Measurements from ENCODE around the gene MSH6. TPM values are rescaled to one million over a fixed set of nuclear protein-coding genes. Genes with fewer than 3 reads are reported as not detected.

Gene MSH6
- total RNA-seq, 1 experiment from 2014 or later: 108 TPM

DNA sequence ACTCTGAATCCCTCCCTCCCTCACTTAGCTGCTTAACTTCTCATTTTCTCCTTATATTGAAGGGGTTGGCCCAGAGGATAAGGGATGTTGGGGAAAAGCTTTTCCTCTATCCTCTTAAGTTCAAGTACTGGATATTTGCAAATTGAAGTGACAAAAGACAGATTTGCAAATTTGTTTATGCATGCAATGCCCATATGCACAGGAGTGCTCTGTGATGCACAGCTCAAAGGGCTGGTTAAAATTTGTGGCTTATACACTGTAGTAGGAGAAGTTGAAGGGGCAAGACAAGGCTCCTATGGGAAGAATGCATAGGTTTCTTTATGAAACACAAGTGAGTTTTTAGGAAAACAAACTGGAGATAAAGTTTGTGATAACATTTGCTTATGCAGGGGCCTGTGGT lies 8.4 kb upstream of the MSH6 start:
- TF ChIP-seq CTCF (IDR thresholded peaks at IDR 0.05; ENCODE audit: insufficient read depth in 1 of 2, low read depth in 1 of 2, low read length in 1 of 2, severe bottlenecking in 1 of 2, unreplicated experiment in 1 of 2): no peak
- DNase-seq: no peak
- CTCF ChIA-PET: no interaction called here
- peaks cover 10% of the 10 kb centered on the region for H3K9me3 Mint-ChIP-seq (ENCODE audit: unreplicated experiment)
- no peaks in the 10 kb centered on the region for H3K27me3 ChIP-seq (replicated peaks; ENCODE audit: control insufficient read depth, insufficient read depth, low read length)
- H3K9me3 ChIP-seq: peaks cover 7% of the 10 kb centered on the region
- H3K4me1 Mint-ChIP-seq (ENCODE audit: low read depth, unreplicated experiment): no peaks in the 10 kb centered on the region
- H3K27ac Mint-ChIP-seq (ENCODE audit: unreplicated experiment): no peak overlapping the region
- H3K4me3 ChIP-seq (ENCODE audit: low read depth, low read length): no peak overlapping the region
- H3K4me3 Mint-ChIP-seq (ENCODE audit: unreplicated experiment): no peak overlapping the region
- intact Hi-C loops (cut with micrococcal nuclease; ENCODE audit: unreplicated experiment): no loop called here
- no TSS peak for BruUV-seq (replicated peaks)
- peaks cover 9% of the 10 kb centered on the region for H3K4me1 ChIP-seq
- no peaks in the 10 kb centered on the region for H3K36me3 ChIP-seq (ENCODE audit: control insufficient read depth, insufficient read depth, low read length)
- H3K27me3 Mint-ChIP-seq (ENCODE audit: insufficient read depth, unreplicated experiment): no peaks in the 10 kb centered on the region
- POLR2A ChIA-PET: no interaction called here
- no peaks in the 10 kb centered on the region for H3K36me3 Mint-ChIP-seq (ENCODE audit: insufficient read depth, unreplicated experiment)

- POLR2A ChIA-PET: no interaction called here
- Mint-ChIP-seq H3K4me3 (ENCODE audit: unreplicated experiment) (peak overlapping the region; percentile 19), H3K27ac (ENCODE audit: unreplicated experiment) (no peak overlapping the region)
These were observed 5.5 kb upstream of the MSH6 start for GRCh38 chr2:47777277-47777937.

GRCh38 chr2:47778698-47779425 lies 4.1 kb upstream of the MSH6 start:
- TF ChIP-seq CTCF (IDR thresholded peaks at IDR 0.05; ENCODE audit: insufficient read depth in 1 of 2, low read depth in 1 of 2, low read length in 1 of 2, severe bottlenecking in 1 of 2, unreplicated experiment in 1 of 2): no peak
- Mint-ChIP-seq H3K27ac (ENCODE audit: unreplicated experiment) (no peak overlapping the region), H3K4me3 (ENCODE audit: unreplicated experiment) (no peak overlapping the region), H3K4me1 (ENCODE audit: low read depth, unreplicated experiment) (no peaks in the 10 kb centered on the region), H3K9me3 (ENCODE audit: unreplicated experiment) (no peaks in the 10 kb centered on the region), H3K27me3 (ENCODE audit: insufficient read depth, unreplicated experiment) (no peaks in the 10 kb centered on the region), H3K36me3 (ENCODE audit: insufficient read depth, unreplicated experiment) (peaks cover 9% of the 10 kb centered on the region)
- intact Hi-C loops (cut with micrococcal nuclease; ENCODE audit: unreplicated experiment): no loop called here
- no peak for DNase-seq
- Histone ChIP-seq H3K4me3 (ENCODE audit: low read depth, low read length) (no peak overlapping the region), H3K9me3 (no peaks in the 10 kb centered on the region), H3K4me1 (peaks cover 13% of the 10 kb centered on the region), H3K36me3 (ENCODE audit: control insufficient read depth, insufficient read depth, low read length) (no peaks in the 10 kb centered on the region), H3K27me3 (replicated peaks; ENCODE audit: control insufficient read depth, insufficient read depth, low read length) (no peaks in the 10 kb centered on the region)
- BruUV-seq (replicated peaks): no TSS peak
- ChIA-PET POLR2A (interaction anchor here (0.5 kb wide), 1 partner anchor 9 kb away, joined by 3 read pairs; no protein-coding TSS in a partner anchor), CTCF (no interaction called here)

More at GRCh38 chr2:47777277-47777937, 5.5 kb upstream of the MSH6 start:
- no TSS peak for BruUV-seq (replicated peaks)
- H3K36me3 ChIP-seq (ENCODE audit: control insufficient read depth, insufficient read depth, low read length): no peaks in the 10 kb centered on the region
- Mint-ChIP-seq H3K36me3 (ENCODE audit: insufficient read depth, unreplicated experiment) (no peaks in the 10 kb centered on the region), H3K27me3 (ENCODE audit: insufficient read depth, unreplicated experiment) (no peaks in the 10 kb centered on the region), H3K4me1 (ENCODE audit: low read depth, unreplicated experiment) (no peaks in the 10 kb centered on the region), H3K9me3 (ENCODE audit: unreplicated experiment) (no peaks in the 10 kb centered on the region)
- H3K27me3 ChIP-seq (replicated peaks; ENCODE audit: control insufficient read depth, insufficient read depth, low read length): no peaks in the 10 kb centered on the region
- peaks cover 13% of the 10 kb centered on the region for H3K4me1 ChIP-seq
- H3K9me3 ChIP-seq: no peaks in the 10 kb centered on the region
- intact Hi-C loops (cut with micrococcal nuclease; ENCODE audit: unreplicated experiment): no loop called here
- no peak for TF ChIP-seq CTCF (IDR thresholded peaks at IDR 0.05; ENCODE audit: insufficient read depth in 1 of 2, low read depth in 1 of 2, low read length in 1 of 2, severe bottlenecking in 1 of 2, unreplicated experiment in 1 of 2)
- H3K4me3 ChIP-seq (ENCODE audit: low read depth, low read length): peak overlapping the region; percentile 5
- no peak for DNase-seq
- CTCF ChIA-PET: interaction anchor here (0.6 to 1.9 kb wide), 2 partner anchors 10 to 389 kb away, joined by 3 to 7 read pairs; no protein-coding TSS in a partner anchor
